ENCODE results near the gene ZCCHC24. TPM values are rescaled to one million over a fixed set of nuclear protein-coding genes. Genes with fewer than 3 reads are reported as not detected.
"Not testable (repeated sequence)": the region's sequence is repeated elsewhere in the genome, so short reads cannot be mapped to it uniquely, and the experiment has no call there.

The ZCCHC24 gene
- polyA plus RNA-seq, 1 donor, result 68.8 TPM

GRCh38 chr10:79472951-79473350 lies 27.5 kb upstream of the ZCCHC24 start:
- DNase-seq (ENCODE audit: low read depth), result no peak

GRCh38 chr10:79472449-79472848 lies 27.0 kb upstream of the ZCCHC24 start:
- no peak for DNase-seq (ENCODE audit: low read depth)

- DNase-seq (ENCODE audit: low read depth), result no peak
Measured at GRCh38 chr10:79471776-79472175, 26.4 kb upstream of the ZCCHC24 start.

- no peak for DNase-seq (ENCODE audit: low read depth)
Measured at GRCh38 chr10:79470096-79470495, 24.7 kb upstream of the ZCCHC24 start.

- no peak for DNase-seq (ENCODE audit: low read depth)
Measured at GRCh38 chr10:79468841-79469585, 23.6 kb upstream of the ZCCHC24 start.

GRCh38 chr10:79468015-79468560 lies 22.7 kb upstream of the ZCCHC24 start:
- DNase-seq (ENCODE audit: low read depth), result no peak

GRCh38 chr10:79465341-79465740 lies 19.9 kb upstream of the ZCCHC24 start:
- DNase-seq (ENCODE audit: low read depth), result no peak

GRCh38 chr10:79463578-79464496 lies 18.4 kb upstream of the ZCCHC24 start:
- DNase-seq (ENCODE audit: low read depth), result no peak

- no peak for DNase-seq (ENCODE audit: low read depth)
Measured at GRCh38 chr10:79460687-79461086, 15.3 kb upstream of the ZCCHC24 start.

- no peak for DNase-seq (ENCODE audit: low read depth)
Measured at GRCh38 chr10:79459243-79459642, 13.8 kb upstream of the ZCCHC24 start.

GRCh38 chr10:79458483-79458882 lies 13.1 kb upstream of the ZCCHC24 start:
- DNase-seq (ENCODE audit: low read depth), result no peak

- no peak for DNase-seq (ENCODE audit: low read depth)
Measured at GRCh38 chr10:79457256-79457785, 11.9 kb upstream of the ZCCHC24 start.

GRCh38 chr10:79454259-79454658 lies 8.8 kb upstream of the ZCCHC24 start:
- no peak for DNase-seq (ENCODE audit: low read depth)

GRCh38 chr10:79453392-79453791 lies 8.0 kb upstream of the ZCCHC24 start:
- DNase-seq (ENCODE audit: low read depth), result no peak

GRCh38 chr10:79452174-79452611 lies 6.8 kb upstream of the ZCCHC24 start:
- DNase-seq (ENCODE audit: low read depth), result no peak

- no peak for DNase-seq (ENCODE audit: low read depth)
Measured at GRCh38 chr10:79451046-79451699, 5.7 kb upstream of the ZCCHC24 start.

- no peak for DNase-seq (ENCODE audit: low read depth)
Measured at GRCh38 chr10:79449181-79450146, 4.0 kb upstream of the ZCCHC24 start.

GRCh38 chr10:79448732-79449049 lies 3.3 kb upstream of the ZCCHC24 start:
- no peak for DNase-seq (ENCODE audit: low read depth)

- no peak for DNase-seq (ENCODE audit: low read depth)
Measured at GRCh38 chr10:79447911-79448731, 2.7 kb upstream of the ZCCHC24 start.

GRCh38 chr10:79447249-79447648 lies 1.8 kb upstream of the ZCCHC24 start:
- DNase-seq (ENCODE audit: low read depth), result not testable (repeated sequence)

Data from forelimb muscle (tissue), 1 donor.